HS-27A (cell line): ENCODE measurements around the gene TMTC1.

Source experiments
- DNase-seq: peaks from one replicate; pipeline ENCODE4 v3.0.0-alpha.2; 2012; ENCODE audit warnings: low read depth, missing footprints

TMTC1 gene

GRCh38 chr12:29780084-29780483 is 3.7 kb downstream of the TMTC1 start:
- DNase-seq, result no peak

- no peak for DNase-seq
These were observed 5.2 kb downstream of the TMTC1 start for GRCh38 chr12:29778531-29778930.

DNA sequence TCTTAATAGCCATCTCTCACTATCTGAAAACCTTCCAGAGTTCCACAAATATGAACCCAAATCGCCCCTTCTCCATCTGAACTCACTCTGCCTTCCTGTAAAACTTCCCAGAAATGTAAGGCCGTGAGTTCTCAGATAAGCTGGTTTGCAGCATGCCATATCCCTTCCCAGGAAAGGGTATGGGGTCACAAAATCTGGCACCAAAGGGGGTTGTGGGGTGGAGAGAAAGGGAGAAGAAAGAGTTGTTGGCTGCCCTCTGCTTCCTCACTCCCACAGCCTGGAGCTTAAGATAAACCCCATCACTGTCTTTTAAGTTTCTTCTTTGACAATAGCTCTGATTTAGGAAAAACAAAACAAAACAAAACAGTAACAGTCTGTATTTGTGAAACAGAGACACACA is 10.7 kb downstream of the TMTC1 start:
- no peak for DNase-seq

- no peak for DNase-seq
These were observed 12.0 kb downstream of the TMTC1 start for GRCh38 chr12:29771786-29772185.

- no peak for DNase-seq
These were observed 12.6 kb downstream of the TMTC1 start for GRCh38 chr12:29771165-29771564.

DNA sequence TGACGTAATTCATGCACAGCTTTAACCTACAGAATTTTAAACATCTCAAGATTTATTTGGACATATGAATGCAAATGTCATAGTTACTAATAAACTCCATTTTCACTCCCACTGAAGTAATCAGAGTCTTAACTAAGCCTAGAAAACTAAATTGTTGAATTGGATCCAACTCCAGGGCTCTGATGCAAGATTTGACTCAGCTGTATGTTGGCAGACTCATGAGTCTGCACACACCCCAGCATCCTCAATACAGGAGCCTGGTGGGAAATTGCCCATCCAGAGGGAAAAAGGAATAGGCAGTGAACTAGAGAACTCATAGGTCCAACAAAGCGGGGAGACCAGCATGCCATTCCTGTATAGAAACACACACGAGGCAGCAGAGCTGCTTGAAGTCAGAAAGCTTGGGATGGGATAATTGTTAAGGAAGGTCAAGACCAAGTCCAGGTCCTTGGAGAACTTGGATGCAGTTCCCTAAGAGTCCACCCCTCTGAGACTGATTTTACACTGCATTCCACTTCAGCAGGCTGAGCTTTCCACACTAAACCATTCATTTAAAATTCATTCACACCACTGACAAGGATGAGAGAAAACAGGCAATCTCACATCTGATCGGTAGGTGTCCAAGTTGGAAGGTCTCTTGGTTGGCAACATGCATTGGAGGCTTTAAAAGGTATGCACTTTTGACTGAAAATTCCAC is 14.4 kb downstream of the TMTC1 start:
- peak; percentile 38 for DNase-seq

DNA sequence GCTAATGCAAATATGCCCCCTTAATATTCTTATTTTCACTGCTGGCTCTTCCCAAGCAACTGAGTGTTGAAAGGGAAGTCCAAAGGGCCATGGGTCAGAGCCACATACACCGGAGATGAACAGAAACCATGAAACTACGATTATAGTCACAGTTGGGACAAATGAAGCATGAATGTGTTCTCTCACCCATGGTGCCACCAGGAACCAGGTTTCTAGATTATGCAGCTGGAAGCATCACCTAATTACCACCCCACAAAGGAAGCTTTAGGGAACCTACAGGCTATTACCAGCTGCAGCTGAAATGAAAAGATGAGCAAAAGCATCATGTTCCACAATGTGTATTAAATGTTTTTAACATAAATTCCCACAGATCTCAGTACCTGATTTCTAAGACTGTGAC is 15.4 kb downstream of the TMTC1 start:
- DNase-seq, result no peak

DNA sequence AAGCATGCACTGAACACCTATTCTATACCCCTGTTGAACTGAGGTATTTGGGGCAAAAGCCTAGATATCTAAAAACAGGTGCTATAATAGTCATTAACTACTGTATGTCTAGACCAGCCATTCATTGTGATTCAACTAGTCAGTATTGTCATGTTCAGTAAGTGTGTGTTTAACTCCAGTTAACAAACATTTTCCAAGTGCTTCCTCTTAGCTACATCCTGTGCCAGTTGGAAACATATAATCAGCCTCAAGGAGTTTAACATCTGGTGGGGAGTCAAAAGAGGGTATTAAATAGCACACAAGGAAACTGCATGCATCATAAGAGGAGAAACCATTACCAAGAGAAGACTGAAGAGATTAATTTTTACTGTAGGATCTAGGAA is 20.4 kb downstream of the TMTC1 start:
- no peak for DNase-seq

GRCh38 chr12:29762637-29763300 is 21.0 kb downstream of the TMTC1 start:
- no peak for DNase-seq

DNA sequence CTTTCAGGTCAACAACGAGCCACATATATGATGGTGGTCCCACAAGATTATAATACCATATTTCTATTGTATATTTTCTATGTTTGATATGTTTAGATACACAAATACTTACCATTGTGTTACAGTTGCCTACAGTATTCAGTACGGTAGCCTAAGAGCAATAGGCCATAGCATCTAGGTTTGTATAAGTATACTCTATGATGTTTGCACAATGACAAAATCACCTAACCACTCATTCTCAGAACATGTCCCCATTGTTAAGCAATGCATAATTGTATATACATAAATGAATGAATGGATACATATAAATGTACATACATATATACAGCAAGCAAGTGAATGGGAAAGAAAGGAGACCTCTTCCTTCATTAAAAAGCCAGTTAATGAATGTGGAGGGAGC is 23.8 kb downstream of the TMTC1 start:
- no peak for DNase-seq

DNA sequence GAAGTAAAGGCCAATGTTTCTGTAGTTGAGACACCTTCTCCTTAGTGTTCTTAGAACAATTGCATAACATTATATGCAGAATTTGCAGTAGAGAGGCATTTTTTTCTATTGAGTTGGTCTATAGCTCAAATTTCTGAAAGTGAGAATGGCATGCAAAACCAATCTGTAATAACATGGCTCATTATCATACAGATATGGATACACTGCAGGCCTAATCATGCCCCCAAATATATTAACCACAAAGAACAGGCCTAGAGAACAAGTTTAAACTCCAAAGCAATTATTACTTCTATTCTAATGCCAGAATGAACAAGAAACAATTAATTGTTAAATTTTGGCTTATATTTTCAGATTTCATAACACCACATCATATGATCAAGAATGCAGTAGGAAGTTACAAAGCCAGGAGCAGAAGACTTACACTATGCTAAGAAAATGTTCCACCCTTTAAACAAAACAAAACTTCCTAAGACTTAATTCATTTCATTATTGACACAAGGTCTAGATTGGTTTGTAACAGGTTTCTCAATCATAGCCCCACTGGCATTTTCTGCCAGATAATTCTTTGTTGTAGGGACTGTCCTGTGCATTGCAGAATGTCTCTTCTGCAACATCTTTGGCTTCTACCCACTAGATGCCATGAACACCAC is 26.9 kb downstream of the TMTC1 start:
- no peak for DNase-seq

DNA sequence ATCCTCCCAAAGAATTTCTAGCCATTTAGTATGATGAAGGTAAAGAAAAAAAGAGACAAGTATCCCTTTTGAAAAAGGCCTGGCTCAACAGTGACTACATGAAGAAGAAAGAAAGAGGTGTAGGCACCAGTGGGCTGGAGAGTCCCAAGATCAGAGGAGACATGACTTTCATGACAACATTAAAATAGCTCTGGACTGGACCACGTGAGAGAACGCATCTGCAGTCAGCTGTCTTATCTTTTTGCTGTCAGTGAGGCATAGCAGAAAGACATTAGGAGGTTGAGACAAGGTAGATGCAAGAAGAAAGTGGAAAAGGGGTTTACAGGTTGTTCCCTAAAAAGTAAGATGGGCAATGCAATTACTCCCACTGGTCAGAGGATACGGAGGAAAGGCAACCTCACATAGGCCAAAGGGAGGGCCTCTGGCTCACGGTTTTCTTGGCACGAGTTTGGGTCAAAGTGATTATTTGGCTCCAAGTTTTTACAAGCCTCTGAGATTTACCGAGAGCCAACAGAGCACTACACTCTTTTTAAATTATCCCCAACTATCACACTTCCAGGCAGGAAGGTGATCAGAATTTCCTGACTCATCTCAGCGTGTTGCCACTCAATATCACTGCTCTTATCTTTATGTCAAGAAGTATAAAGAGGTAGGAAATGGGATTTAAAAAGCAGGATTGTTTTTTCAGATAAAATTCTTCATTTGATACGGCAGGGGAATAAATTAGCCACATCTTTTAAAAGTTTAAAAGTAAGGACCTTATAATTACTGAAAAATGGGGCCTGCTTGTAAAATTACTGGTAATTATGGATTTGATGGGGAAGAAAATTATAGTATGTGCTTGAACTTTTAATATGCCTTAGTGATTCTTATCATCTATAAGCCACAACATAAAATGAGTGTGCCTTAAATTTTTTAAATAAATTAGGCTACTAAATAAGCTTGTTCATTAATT is 29.2 kb downstream of the TMTC1 start:
- DNase-seq, result no peak

- DNase-seq, result no peak
These were observed 31.6 kb downstream of the TMTC1 start for GRCh38 chr12:29752121-29752520.

- no peak for DNase-seq
These were observed 32.1 kb downstream of the TMTC1 start for GRCh38 chr12:29751676-29752075.

DNA sequence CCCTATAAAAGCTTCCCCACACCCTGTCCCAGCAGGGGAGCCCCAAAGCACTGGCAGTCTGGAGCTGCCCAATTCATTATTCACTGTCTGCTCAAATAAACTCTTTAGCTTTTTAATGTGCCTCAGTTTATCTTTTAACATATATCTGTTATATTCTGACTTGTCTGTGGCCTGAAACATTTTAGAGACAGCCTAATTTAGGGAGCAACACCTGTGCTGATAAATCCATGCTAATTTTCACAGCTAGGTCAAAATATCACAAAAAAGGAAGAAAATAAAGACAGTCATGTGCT is 32.9 kb downstream of the TMTC1 start:
- no peak for DNase-seq

DNA sequence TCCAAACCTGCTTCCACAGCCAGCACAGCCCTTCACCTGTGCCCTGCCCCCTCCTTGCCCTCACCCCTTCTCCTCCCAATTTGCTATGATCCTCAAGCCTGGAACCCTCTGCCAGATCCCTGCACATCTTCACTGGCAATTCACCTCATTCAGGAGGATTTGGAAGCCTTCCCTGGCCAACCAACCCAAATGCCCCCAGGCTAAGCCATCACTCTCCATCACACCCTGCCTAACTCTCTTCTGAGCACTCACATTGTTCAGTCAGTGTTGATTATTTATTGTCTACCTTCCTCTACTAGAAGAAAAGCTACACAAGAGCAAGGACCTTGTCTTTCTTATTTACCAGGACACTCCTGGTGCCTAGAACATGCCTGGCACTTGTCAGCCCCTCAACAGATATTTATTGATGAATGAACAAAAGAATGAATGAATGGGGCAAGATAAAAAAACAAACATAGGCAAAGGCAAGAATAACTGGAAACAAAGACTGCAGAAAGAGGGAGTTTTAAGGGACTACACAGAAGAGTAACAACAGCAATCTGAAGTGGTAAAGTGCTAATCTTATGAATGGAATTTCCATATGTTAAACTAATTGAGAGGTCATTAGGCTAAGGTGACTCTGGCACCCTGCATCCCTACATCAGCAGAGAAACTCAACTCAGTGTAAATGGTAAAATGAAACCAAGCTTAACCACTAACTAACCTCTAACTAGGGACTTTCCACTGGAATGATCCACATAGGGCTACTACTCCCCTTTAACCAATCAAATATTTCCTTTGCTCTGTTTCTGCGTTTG is 33.4 kb downstream of the TMTC1 start:
- DNase-seq, result no peak

GRCh38 chr12:29744365-29744764 is 39.4 kb downstream of the TMTC1 start:
- no peak for DNase-seq

DNA sequence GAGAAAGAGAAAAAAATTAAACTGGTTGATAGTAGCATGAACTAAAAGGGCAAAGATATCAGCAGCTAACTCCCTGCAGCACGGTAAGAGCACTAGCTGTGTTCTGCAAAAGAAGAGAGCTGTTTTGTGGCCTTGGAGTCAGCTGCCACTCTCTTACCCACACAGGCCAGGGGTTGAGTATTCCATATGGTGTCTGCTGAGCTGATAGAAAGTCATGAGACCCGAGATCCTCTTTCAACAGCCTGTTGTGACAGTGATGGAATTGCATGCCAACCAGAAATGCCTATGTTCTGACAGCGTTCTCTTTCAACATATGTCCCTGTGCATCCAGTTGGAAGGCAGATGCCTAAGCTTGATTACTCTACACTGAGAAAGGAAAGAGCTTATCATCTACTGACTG is 39.9 kb downstream of the TMTC1 start:
- DNase-seq, result peak; percentile 96

- no peak for DNase-seq
These were observed 40.7 kb downstream of the TMTC1 start for GRCh38 chr12:29743077-29743476.

DNA sequence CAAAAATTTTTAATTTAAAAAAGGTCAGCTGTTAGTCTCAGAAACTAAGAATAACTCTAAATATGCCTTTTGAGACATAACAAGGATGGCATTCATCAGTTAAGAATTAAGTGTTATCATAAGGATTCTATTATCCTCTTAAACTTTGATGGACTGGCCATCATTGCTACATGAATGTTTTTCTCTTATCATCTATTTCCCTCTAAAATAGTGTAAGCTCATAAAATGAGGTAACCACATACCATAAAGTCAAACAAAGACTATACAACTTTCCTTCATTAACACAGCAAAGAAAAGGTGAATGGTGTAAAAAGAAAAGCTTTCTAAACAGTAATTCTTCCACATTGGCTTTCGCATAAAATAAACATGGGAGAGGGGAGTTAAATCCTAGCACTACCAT is 41.1 kb downstream of the TMTC1 start:
- DNase-seq, result no peak

GRCh38 chr12:29741342-29742241 is 42.1 kb downstream of the TMTC1 start:
- peak; percentile 89 for DNase-seq
